Measurements from ENCODE around the gene UBE2D2. TPM values are rescaled to one million over a fixed set of nuclear protein-coding genes. Genes with fewer than 3 reads are reported as not detected.
"Not testable (repeated sequence)": the region's sequence is repeated elsewhere in the genome, so short reads cannot be mapped to it uniquely, and the experiment has no call there.

UBE2D2 gene
- total and polyA plus RNA-seq, 3 donors from 2014 or later: 102 to 386 (median 116) TPM

DNA sequence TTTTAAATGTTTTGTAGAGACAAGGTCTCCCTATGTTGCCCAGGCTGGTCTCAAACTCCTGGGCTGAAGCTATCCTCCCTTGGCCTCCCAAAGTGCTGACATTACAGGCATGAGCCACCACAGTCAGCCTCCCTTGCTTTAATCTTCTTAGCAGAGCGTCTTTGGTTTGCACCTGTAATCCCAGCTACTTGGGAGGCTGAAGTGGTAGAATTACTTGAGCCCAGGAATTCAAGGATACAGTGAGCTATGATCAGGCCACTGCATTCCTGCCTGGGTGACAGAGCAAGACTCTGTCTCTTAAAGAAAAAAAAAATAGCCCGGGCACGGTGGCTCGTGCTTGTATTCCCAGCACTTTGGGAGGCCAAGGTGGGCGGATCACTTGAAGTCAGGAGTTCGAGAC lies 27.8 kb downstream of the UBE2D2 start:
- DNase-seq: no peak
- WGBS, 2 donors: 81 to 90% methylated on average over 6 of the region's 6 CpGs
- intact Hi-C loops (cut with DNase I; ENCODE audit: low total_unique reads): no loop called here
- Histone ChIP-seq H3K36me3 (ENCODE audit: low read depth, missing control alignments) (no peaks in the 10 kb centered on the region), H3K27ac (no peak overlapping the region), H3K4me1 (no peaks in the 10 kb centered on the region), H3K9me3 (no peaks in the 10 kb centered on the region), H3K4me3 (no peak overlapping the region), H3K27me3 (no peaks in the 10 kb centered on the region)
- TF ChIP-seq, protein P1, sequence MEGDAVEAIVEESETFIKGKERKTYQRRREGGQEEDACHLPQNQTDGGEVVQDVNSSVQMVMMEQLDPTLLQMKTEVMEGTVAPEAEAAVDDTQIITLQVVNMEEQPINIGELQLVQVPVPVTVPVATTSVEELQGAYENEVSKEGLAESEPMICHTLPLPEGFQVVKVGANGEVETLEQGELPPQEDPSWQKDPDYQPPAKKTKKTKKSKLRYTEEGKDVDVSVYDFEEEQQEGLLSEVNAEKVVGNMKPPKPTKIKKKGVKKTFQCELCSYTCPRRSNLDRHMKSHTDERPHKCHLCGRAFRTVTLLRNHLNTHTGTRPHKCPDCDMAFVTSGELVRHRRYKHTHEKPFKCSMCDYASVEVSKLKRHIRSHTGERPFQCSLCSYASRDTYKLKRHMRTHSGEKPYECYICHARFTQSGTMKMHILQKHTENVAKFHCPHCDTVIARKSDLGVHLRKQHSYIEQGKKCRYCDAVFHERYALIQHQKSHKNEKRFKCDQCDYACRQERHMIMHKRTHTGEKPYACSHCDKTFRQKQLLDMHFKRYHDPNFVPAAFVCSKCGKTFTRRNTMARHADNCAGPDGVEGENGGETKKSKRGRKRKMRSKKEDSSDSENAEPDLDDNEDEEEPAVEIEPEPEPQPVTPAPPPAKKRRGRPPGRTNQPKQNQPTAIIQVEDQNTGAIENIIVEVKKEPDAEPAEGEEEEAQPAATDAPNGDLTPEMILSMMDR (IDR thresholded peaks at IDR 0.05): no peak
- no peak for TF ChIP-seq POLR2A (IDR thresholded peaks at IDR 0.05)

DNA sequence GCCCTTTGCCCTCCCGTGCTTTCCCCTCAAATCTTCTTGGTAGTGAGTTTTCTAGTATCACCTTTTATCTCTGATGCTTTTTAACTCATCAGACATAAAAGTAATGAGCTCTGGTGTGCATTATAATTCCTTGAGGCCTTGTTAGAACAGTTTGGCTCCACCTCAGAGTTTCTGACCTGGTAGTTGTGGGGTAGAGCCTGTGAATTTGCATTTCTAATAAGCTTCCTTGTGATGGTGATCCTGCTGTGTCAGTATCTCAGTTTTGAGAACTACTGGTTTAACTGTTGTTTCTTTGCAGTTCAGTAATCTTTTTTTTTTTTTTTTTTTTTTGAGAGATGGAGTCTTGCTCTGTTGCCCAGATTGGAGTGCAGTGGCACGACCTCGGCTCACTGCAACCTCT lies 31.1 kb downstream of the UBE2D2 start:
- no peak overlapping the region for H3K27ac ChIP-seq
- H3K27me3 ChIP-seq: no peaks in the 10 kb centered on the region
- no peak for DNase-seq
- intact Hi-C loops (cut with DNase I; ENCODE audit: low total_unique reads): no loop called here
- no peaks in the 10 kb centered on the region for H3K4me1 ChIP-seq
- 86 to 98% methylated on average over 3 of the region's 3 CpGs for WGBS, 2 donors
- H3K9me3 ChIP-seq: no peaks in the 10 kb centered on the region
- no peak overlapping the region for H3K4me3 ChIP-seq
- no peak for TF ChIP-seq POLR2A (IDR thresholded peaks at IDR 0.05)
- TF ChIP-seq, protein P1 (IDR thresholded peaks at IDR 0.05): no peak
- H3K36me3 ChIP-seq (ENCODE audit: low read depth, missing control alignments): no peaks in the 10 kb centered on the region

DNA sequence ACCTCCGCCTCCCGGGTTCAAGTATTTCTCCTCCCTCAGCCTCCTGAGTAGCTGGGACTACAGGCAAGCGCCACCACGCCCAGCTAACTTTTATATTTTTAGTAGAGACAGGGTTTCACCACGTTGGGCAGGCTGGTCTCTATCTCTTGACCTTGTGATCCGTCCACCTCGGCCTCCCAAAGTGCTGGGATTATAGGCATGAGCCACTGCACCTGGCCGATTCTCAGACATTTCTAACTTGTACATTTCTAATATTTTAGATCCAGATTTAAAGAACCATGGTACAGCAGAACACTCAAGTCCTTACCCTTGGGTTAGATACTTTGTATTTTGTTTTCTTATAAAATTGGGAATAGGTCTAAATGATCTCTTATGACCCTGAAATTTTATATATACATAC lies 31.9 kb downstream of the UBE2D2 start:
- H3K27ac ChIP-seq; H3K36me3 ChIP-seq (ENCODE audit: low read depth, missing control alignments); DNase-seq; intact Hi-C loops (cut with DNase I; ENCODE audit: low total_unique reads); H3K9me3 ChIP-seq; H3K4me1 ChIP-seq; H3K27me3 ChIP-seq; H3K4me3 ChIP-seq: not testable (repeated sequence)
- WGBS, 2 donors: 67 to 84% methylated on average over 8 of the region's 8 CpGs

DNA sequence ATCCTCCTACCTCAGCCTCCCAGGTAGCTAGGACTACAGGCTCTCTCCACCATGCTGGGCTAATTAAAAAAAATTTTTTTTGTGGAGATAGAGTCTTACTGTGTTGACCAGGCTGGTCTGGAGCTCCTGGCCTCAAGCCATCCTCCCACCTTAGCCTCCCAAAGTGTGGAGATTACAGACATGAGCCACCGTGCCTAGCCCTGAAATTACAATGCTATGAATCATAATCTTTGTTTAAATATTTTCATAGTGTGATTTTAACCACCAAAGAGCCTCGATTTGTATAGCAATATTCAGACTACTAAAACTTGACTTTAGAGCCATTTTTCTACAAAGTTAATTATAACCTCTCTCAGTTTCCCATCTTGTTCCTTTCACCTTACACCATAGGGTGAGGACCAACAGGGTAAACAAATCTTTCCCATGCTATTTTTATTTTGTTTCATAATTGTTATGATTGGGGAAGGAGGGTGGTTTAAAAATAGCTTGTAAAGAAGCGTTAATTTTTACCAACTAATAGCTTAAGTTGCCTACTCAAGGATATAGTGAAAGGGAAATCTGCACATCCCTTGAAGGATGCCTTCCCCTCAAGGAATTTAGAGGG lies 32.7 kb downstream of the UBE2D2 start:
- TF ChIP-seq POLR2A (IDR thresholded peaks at IDR 0.05): no peak
- TF ChIP-seq, protein P1 (IDR thresholded peaks at IDR 0.05): no peak
- Histone ChIP-seq H3K27ac (no peak overlapping the region), H3K9me3 (no peaks in the 10 kb centered on the region), H3K36me3 (ENCODE audit: low read depth, missing control alignments) (no peaks in the 10 kb centered on the region), H3K4me3 (no peak overlapping the region), H3K27me3 (no peaks in the 10 kb centered on the region), H3K4me1 (no peaks in the 10 kb centered on the region)
- intact Hi-C loops (cut with DNase I; ENCODE audit: low total_unique reads): no loop called here
- WGBS, 2 donors: 48 to 57% methylated on average over 3 of the region's 3 CpGs
- DNase-seq: no peak

DNA sequence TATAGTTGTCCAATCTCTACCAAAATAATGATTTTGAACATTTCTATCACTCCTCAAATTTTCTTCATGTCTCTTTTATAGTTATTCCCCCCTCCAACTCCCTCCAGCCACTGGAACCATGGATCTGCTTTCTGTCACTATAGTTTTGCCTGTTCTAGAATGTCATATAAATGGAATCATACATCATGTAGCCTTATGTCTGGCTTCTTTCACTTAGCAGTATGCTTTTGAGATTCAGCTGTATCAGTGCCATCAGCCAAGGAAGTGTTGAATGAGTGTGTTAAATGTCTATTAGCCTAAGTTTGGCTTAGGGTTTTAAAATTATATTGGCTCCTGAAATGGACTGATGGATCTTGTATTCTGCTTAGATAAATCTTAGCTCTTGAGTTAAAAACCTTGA lies 36.0 kb downstream of the UBE2D2 start:
- no peak overlapping the region for H3K27ac ChIP-seq
- no peak for DNase-seq
- no peaks in the 10 kb centered on the region for H3K4me1 ChIP-seq
- intact Hi-C loops (cut with DNase I; ENCODE audit: low total_unique reads): no loop called here
- TF ChIP-seq, protein P1 (IDR thresholded peaks at IDR 0.05): no peak
- TF ChIP-seq POLR2A (IDR thresholded peaks at IDR 0.05): no peak
- no peaks in the 10 kb centered on the region for H3K36me3 ChIP-seq (ENCODE audit: low read depth, missing control alignments)
- no peak overlapping the region for H3K4me3 ChIP-seq
- H3K9me3 ChIP-seq: no peaks in the 10 kb centered on the region
- no peaks in the 10 kb centered on the region for H3K27me3 ChIP-seq

DNA sequence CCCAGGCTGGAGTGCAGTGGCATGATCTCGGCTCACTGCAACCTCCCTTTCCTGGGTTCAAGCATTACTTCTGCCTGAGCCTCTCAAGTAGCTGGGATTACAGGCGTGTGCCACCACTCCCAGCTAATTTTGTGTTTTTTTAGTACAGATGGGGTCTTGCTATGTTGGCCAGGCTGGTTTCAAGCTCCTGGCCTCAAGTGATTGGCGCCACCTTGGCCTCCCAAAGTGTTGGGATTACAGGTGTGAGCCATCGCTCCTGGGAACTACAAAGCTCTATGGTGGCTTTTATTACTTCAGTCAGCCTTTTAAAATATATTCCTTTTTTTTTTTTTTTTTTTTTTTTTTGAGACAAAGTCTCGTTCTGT lies 37.4 kb downstream of the UBE2D2 start:
- H3K27ac ChIP-seq; H3K36me3 ChIP-seq (ENCODE audit: low read depth, missing control alignments); H3K4me3 ChIP-seq; H3K4me1 ChIP-seq; H3K27me3 ChIP-seq; intact Hi-C loops (cut with DNase I; ENCODE audit: low total_unique reads); H3K9me3 ChIP-seq; DNase-seq: not testable (repeated sequence)
- 94 to 98% methylated on average over 5 of the region's 5 CpGs for WGBS, 2 donors

Data from testis (tissue), 3 donors.